Aorta (tissue), 5 donors: Measurements from ENCODE around the gene ZNF99. TPM values are rescaled to one million over a fixed set of nuclear protein-coding genes. Genes with fewer than 3 reads are reported as not detected.
"Not testable (repeated sequence)": the region's sequence is repeated elsewhere in the genome, so short reads cannot be mapped to it uniquely, and the experiment has no call there.

ENCODE experiments used
- ATAC-seq: fragments of 200-7000 bp; cut with Tn5 transposase; one replicate; pipeline ENCODE4 v1.9.1; 2022; ENCODE audit warnings: moderate library complexity; ENCODE audit not compliant: low FRiP score
- DNase-seq, 2 donors: peaks; one replicate each; pipeline ENCODE4 v3.0.0-alpha.2; 2020
- H3K27ac ChIP-seq, 2 donors: one replicate each; pipeline ENCODE4 v1.5.1; 2013; ENCODE audit warnings: low read length in 2 of 2, mild to moderate bottlenecking in 2 of 2, moderate library complexity in 2 of 2, control low read depth in 1 of 2, inconsistent platforms in 1 of 2, low read depth in 1 of 2
- H3K27me3 ChIP-seq, 2 donors: one replicate each; pipeline ENCODE4 v1.6.1; 2013; ENCODE audit warnings: control low read depth in 1 of 2, low read length in 1 of 2, mild to moderate bottlenecking in 1 of 2, moderate library complexity in 1 of 2; ENCODE audit not compliant: insufficient read depth in 2 of 2, control insufficient read depth in 1 of 2
- H3K36me3 ChIP-seq, 2 donors: one replicate each; pipeline ENCODE4 v1.6.1; 2013; ENCODE audit warnings: control low read depth in 1 of 2, low read length in 1 of 2, mild to moderate bottlenecking in 1 of 2; ENCODE audit not compliant: insufficient read depth in 2 of 2, control insufficient read depth in 1 of 2
- H3K4me1 ChIP-seq, 2 donors: one replicate each; pipeline ENCODE4 v1.6.1; 2013; ENCODE audit warnings: low read length in 2 of 2, control low read depth in 1 of 2, mild to moderate bottlenecking in 1 of 2, moderate library complexity in 1 of 2; ENCODE audit not compliant: insufficient read depth in 2 of 2, control insufficient read depth in 1 of 2
- H3K4me3 ChIP-seq, 2 donors: one replicate each; pipeline ENCODE4 v1.5.1; 2013; ENCODE audit warnings: low read length in 2 of 2, control low read depth in 1 of 2, mild to moderate bottlenecking in 1 of 2
- H3K9me3 ChIP-seq: one replicate; pipeline ENCODE4 v1.6.1; 2013; ENCODE audit warnings: mild to moderate bottlenecking, low read length; ENCODE audit not compliant: control insufficient read depth
- WGBS, 2 donors: extraction: QIAGEN DNeasy Blood & Tissue Kit; methylation state at CpG; one replicate each; pipeline ENCODE4 v1.1.7; 2013; 5-methylcytosine and 5-hydroxymethylcytosine counted together
- intact Hi-C, 2 donors: fragments of 100-400 bp; cut with DNase I; formaldehyde crosslinking; loops; one replicate each; pipeline versions ENCODE4 v1.14.2 to v1.15.0; 2022
- long read RNA-seq, 2 donors: library from polyadenylated mRNA; unstranded; transcript quantifications; one replicate each; pipeline ENCODE4 v2.0.0, GENCODE V29; 2020 to 2021
- polyA plus RNA-seq, 2 donors: library from polyadenylated mRNA; stranded (reverse); fragments of 200-250 nt; gene quantifications; one replicate each; pipeline ENCODE4 v1.2.3, GENCODE V29; 2013
- total RNA-seq, 2 donors: library from RNA; stranded (reverse); fragmentation: NEBNext Ultra II Directional; extraction: Animal tissue kit (Norgen Biotek cat#: 25700); gene quantifications; one replicate each; pipeline ENCODE4 v1.2.1, GENCODE V29; 2021
- donor health status: healthy with polysubstance abuse.
- donor health status: Bipolar disorder and iron deficiency.
- donor health status: DM: no; HTN: no; CAD: no.
- donor health status: DM: no; HTN: no; CAD: no.
- donor health status: DM: yes; HTN: yes; CAD: no.

Gene ZNF99
- total RNA-seq (under 1 TPM; 0.19 to 0.51 TPM), polyA plus RNA-seq (not detected)
- long read RNA-seq, donor 1 = 0 reads
- long read RNA-seq, donor 2, partial matches to known transcripts = 0 of 1 reads
- long read RNA-seq, donor 2, other reads (novel, unspliced or antisense) = 1 of 1 reads

- H3K9me3 ChIP-seq = no peaks in the 10 kb centered on the region
- WGBS, 2 donors = 6% methylated on average over 36 of the region's 36 CpGs
- no peaks in the 10 kb centered on the region for H3K27me3 ChIP-seq
- H3K4me1 ChIP-seq = no peaks in the 10 kb centered on the region
- no peak within 1 kb of the TSS for H3K27ac ChIP-seq
- DNase-seq (peak; percentile 65 to 80), ATAC-seq (peak; percentile 80)
- intact Hi-C loops = no loop called here
- no peaks in the 10 kb centered on the region for H3K36me3 ChIP-seq
- H3K4me3 ChIP-seq = peak within 1 kb of the TSS in 1 of 2 donors; percentile 29
Observed at GRCh38 chr19:22783651-22784410, at the start of gene ZNF99. Gene ZNF99 (minus strand): TSS chr19:22784151. CDS start chr19:22784016, 135 bp downstream.

GRCh38 chr19:22832031-22832762 lies 48.2 kb upstream of the ZNF99 start, which contains the start of gene ZNF723:
Gene ZNF723 (plus strand): TSS chr19:22832291. CDS start chr19:22832380, 89 bp downstream.
- intact Hi-C loops = no loop called here
- H3K9me3 ChIP-seq = no peaks in the 10 kb centered on the region
- WGBS, 2 donors = 8 to 14% methylated on average over 31 of the region's 31 CpGs
- DNase-seq (no peak), ATAC-seq (no peak)
- H3K36me3 ChIP-seq = no peaks in the 10 kb centered on the region
- no peak within 1 kb of the TSS for H3K27ac ChIP-seq
- no peak within 1 kb of the TSS for H3K4me3 ChIP-seq
- H3K4me1 ChIP-seq = no peaks in the 10 kb centered on the region
- H3K27me3 ChIP-seq = no peaks in the 10 kb centered on the region

GRCh38 chr19:22831211-22831610 lies 47.3 kb upstream of the ZNF99 start:
- DNase-seq = no peak
- WGBS, 2 donors = 93 to 95% methylated on average over 11 of the region's 11 CpGs
- Histone ChIP-seq H3K9me3 (peaks cover 1% of the 10 kb centered on the region), H3K27ac (no peak overlapping the region), H3K4me1 (no peaks in the 10 kb centered on the region), H3K36me3 (no peaks in the 10 kb centered on the region), H3K27me3 (no peaks in the 10 kb centered on the region), H3K4me3 (no peak overlapping the region)
- intact Hi-C loops = no loop called here
- ATAC-seq = no peak

DNA sequence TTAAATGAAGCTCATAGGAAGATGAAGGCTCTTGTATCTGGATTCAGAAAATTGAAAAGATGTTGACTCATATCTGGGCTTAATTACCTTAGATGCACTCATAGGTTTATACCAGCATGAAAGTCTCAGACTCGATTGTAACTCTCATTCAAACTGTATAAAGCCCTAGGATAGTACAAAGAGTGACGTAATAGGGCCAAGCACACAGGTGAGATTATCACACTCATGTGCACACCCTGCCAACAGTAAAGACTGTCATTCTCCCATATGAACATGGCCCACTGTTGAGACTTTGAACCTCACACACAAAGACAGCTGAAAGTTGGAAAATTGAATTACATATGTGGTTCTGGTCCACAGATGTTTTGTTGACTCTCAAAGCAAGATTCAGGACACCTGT lies 30.2 kb upstream of the ZNF99 start:
- Histone ChIP-seq H3K4me3 (no peak overlapping the region), H3K9me3 (peaks cover 1% of the 10 kb centered on the region), H3K27me3 (no peaks in the 10 kb centered on the region), H3K36me3 (no peaks in the 10 kb centered on the region), H3K27ac (no peak overlapping the region), H3K4me1 (no peaks in the 10 kb centered on the region)
- intact Hi-C loops = no loop called here
- ATAC-seq (no peak), DNase-seq (no peak)
- WGBS, 2 donors = 73 to 76% methylated on average over 2 of the region's 2 CpGs

DNA sequence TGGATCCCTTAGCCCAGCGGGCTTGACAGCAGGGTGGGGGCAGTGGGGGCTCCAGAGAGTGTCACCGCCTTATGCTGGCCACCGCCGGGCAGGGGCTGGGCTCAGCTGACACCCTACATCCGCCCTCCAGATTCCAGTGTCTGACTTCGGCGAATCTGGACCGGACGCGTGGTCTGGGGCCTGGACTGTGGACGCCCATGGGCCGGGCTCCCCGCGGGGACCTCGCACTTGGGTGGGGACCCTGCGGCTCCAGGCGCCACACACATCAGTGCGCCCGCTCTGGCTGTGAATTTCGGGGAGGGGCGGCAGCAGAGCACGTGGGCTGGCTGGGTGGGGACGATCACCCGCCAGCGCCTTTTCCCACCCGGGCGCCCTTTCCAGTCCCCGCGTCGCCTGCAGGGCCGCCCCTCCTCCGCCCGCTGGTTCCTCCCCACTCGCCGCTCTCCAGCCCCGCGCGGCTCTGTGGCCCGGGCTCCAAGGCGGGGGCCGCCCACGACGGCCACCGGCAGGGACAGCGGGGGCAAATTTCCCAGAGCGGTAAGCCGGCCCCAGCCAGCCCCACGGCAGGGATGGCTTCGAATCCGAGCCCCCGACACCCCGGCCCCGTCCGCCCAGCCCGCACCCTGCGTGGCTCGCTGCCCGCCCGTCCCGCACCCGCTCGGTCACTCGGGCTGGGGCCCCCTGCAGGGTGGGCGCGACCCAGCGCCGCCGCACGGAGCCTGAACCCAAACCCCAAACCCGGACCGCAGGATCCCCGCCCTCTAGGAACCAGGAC lies 23.3 kb upstream of the ZNF99 start:
- Histone ChIP-seq H3K9me3 (peaks cover 1% of the 10 kb centered on the region), H3K4me1 (no peaks in the 10 kb centered on the region), H3K27ac (no peak overlapping the region), H3K4me3 (no peak overlapping the region), H3K27me3 (no peaks in the 10 kb centered on the region), H3K36me3 (no peaks in the 10 kb centered on the region)
- intact Hi-C loops = no loop called here
- DNase-seq = peak in 1 of 2 donors; percentile 36
- ATAC-seq = no peak
- 5% methylated on average over 60 to 72 of the region's 72 CpGs for WGBS, 2 donors

GRCh38 chr19:22806418-22806817 lies 22.5 kb upstream of the ZNF99 start:
- no peaks in the 10 kb centered on the region for H3K27me3 ChIP-seq

DNA sequence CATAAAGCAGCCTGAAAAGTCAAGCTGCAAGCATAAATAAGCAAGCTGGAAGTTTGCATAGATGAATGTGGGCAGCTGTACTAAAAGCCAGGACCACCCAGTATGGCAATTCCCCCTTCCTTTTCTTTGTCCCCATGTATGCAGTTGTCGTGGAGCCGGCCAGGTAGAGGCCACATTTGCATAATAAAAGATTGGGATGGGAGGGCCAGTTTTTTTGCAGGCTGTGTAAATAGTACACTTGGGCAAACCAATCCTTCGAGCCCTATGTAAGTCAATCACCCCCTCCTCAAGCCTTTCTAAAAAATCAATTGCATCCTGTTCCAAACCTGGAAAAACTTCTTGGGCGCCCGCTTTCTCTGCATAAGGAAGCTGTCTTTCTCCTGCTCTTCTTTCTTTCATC lies 13.1 kb upstream of the ZNF99 start:
- 32 to 33% methylated on average over 5 of the region's 5 CpGs for WGBS, 2 donors
- Histone ChIP-seq H3K9me3 (peaks cover 4% of the 10 kb centered on the region), H3K36me3 (no peaks in the 10 kb centered on the region), H3K27me3 (no peaks in the 10 kb centered on the region), H3K4me3 (no peak overlapping the region), H3K27ac (no peak overlapping the region), H3K4me1 (no peaks in the 10 kb centered on the region)
- intact Hi-C loops = no loop called here
- no peak for DNase-seq
- no peak for ATAC-seq

More at GRCh38 chr19:22806418-22806817, 22.5 kb upstream of the ZNF99 start:
- DNase-seq (no peak), ATAC-seq (peak; percentile 47)
- Histone ChIP-seq H3K36me3 (no peaks in the 10 kb centered on the region), H3K4me1 (no peaks in the 10 kb centered on the region), H3K4me3 (no peak overlapping the region), H3K9me3 (peaks cover 3% of the 10 kb centered on the region), H3K27ac (no peak overlapping the region)
- intact Hi-C loops = no loop called here
- WGBS, 2 donors = 25 to 26% methylated on average over 11 of the region's 11 CpGs

- 90 to 94% methylated on average over 4 of the region's 4 CpGs for WGBS, 2 donors
- DNase-seq, ATAC-seq, H3K4me3 ChIP-seq, H3K9me3 ChIP-seq, H3K27ac ChIP-seq, intact Hi-C loops, H3K36me3 ChIP-seq, H3K27me3 ChIP-seq, H3K4me1 ChIP-seq: not testable (repeated sequence)
Observed at GRCh38 chr19:22792863-22793262, 8.9 kb upstream of the ZNF99 start.
